Ishikawa (cell line): ENCODE results near the gene WDR11.

Experiments
- CEBPB ChIP-seq: IDR thresholded peaks from 2 replicates; pipeline ENCODE4 v1.6.1; 2012
- CREB1 ChIP-seq: IDR thresholded peaks from 2 replicates; pipeline ENCODE4 v1.6.1; 2012; ENCODE audit warnings: low read depth
- EGR1 ChIP-seq: IDR thresholded peaks from 2 replicates; pipeline ENCODE4 v1.6.1; 2012
- EP300 ChIP-seq: IDR thresholded peaks from 2 replicates; pipeline ENCODE4 v1.6.1; 2012; ENCODE audit warnings: borderline replicate concordance
- FOXM1 ChIP-seq: IDR thresholded peaks from 2 replicates; pipeline ENCODE4 v1.6.1; 2012; ENCODE audit warnings: low read depth, borderline replicate concordance
- MAX ChIP-seq: IDR thresholded peaks from 2 replicates; pipeline ENCODE4 v1.6.1; 2012
- NFIC ChIP-seq: IDR thresholded peaks from 2 replicates; pipeline ENCODE4 v1.6.1; 2012
- RAD21 ChIP-seq: IDR thresholded peaks from 2 replicates; pipeline ENCODE4 v1.6.1; 2012; ENCODE audit warnings: low read depth
- REST ChIP-seq: IDR thresholded peaks from 2 replicates; pipeline ENCODE4 v1.6.1; 2012; ENCODE audit warnings: low read depth, mild to moderate bottlenecking
- TAF1 ChIP-seq: IDR thresholded peaks from 2 replicates; pipeline ENCODE4 v1.6.1; 2012; ENCODE audit warnings: low read depth, mild to moderate bottlenecking
- TCF12 ChIP-seq: IDR thresholded peaks from 2 replicates; pipeline ENCODE4 v1.6.1; 2012; ENCODE audit warnings: low read depth
- TEAD4 ChIP-seq: IDR thresholded peaks from 2 replicates; pipeline ENCODE4 v1.6.1; 2012
- USF1 ChIP-seq: IDR thresholded peaks from 2 replicates; pipeline ENCODE4 v1.6.1; 2012
- YY1 ChIP-seq: IDR thresholded peaks from 2 replicates; pipeline ENCODE4 v1.6.1; 2012; ENCODE audit warnings: low read depth
- ZBTB7A ChIP-seq: IDR thresholded peaks from 2 replicates; pipeline ENCODE4 v1.6.1; 2012; ENCODE audit warnings: low read depth

WDR11 gene

GRCh38 chr10:120945182-120945581 is 94.0 kb downstream of the WDR11 start:
- TF ChIP-seq RAD21 (no peak), CEBPB (no peak), ZBTB7A (0 out of 2 replicates have a peak, but pooled peaks have one; percentile 41)

- TF ChIP-seq EP300 (no peak), TEAD4 (no peak), ZBTB7A (no peak), NFIC (no peak), USF1 (no peak), RAD21 (no peak), TCF12 (no peak), FOXM1 (no peak), TAF1 (no peak), REST (no peak), CEBPB (no peak)
Measured at GRCh38 chr10:120945801-120946302, 94.7 kb downstream of the WDR11 start.

DNA sequence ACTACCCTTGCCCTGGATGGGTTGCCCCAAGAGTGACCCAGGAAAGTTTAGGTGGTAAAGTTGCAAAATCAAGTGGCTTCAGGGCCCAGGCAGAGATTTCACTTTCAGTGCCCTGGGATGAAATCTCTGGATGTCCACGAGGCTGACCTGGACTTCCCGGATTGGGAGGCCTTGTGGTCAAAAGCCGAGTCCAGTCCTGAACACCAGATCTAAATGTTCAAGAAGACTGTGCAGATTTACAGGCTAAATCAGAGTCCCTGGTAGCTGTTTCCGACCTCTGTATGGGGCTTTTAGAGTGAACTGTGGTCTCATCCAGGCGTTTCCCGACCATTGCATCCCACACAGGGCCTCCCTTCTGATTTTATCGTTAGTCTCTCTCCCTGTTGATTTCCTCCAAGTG is 95.3 kb downstream of the WDR11 start:
- TF ChIP-seq MAX (no peak), YY1 (no peak)

DNA sequence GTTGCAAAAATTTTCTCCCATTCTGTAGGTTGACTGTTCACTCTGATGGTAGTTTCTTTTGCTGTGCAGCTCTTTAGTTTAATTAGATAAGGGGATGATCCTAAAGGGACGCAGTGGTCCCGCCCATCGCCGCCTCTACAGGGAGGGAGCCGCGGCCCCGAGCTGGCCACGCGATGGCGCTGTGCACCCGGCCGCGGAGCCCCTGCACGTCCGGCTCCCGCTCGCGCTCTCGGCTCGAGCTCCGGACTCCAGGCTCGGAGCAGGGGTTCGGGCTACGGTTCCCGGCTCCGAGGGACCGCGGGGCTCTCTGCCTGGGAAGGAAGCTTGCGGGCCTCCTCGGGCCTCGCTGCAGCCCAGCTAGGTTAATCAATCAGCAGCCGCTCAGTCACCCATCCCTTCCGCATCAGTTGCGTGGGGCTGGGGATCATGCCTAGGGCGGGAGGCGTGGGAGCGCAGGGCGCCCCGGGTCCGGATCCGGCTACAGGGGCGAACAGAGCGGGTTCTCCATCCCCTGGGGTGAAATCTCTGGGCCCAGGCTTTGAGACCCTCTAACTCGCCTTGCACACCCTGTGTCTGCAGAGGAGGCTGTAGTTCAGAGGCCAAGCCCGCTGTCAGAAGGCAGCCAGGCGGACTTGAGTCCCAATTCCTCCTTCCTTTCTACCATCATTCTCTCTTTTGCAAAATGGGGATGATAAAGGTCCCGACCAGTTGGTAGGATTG is 97.9 kb downstream of the WDR11 start:
- TF ChIP-seq REST (no peak), EP300 (no peak), MAX (no peak), TAF1 (no peak), USF1 (no peak), NFIC (no peak), EGR1 (no peak), RAD21 (no peak), CEBPB (no peak)

DNA sequence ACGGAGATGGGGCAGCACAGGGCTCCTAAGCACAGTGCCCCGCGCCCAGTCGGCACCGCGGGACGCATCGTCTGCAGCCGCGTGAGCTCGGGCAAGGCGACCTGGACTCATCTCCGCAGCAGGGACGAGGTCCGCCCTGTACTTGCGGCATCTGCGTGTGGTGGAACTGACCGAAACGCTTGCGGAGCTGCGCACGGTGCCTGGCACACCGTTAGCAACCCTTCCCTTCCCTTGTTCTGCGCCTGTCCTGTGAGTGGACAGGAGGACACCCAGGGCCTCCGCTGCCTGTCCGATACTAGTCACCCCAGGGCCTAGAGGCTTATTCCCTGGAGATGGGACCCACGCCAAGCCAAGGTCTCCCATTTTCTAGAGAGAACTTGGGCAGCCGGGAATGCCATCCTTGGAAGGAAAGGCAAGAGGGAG is 98.5 kb downstream of the WDR11 start:
- no peak for TF ChIP-seq TAF1
- TF ChIP-seq CEBPB: no peak
- no peak for TF ChIP-seq RAD21
- no peak for TF ChIP-seq REST
- TF ChIP-seq ZBTB7A: no peak
- no peak for TF ChIP-seq CREB1
- TF ChIP-seq YY1: no peak
- no peak for TF ChIP-seq USF1
- no peak for TF ChIP-seq NFIC
- TF ChIP-seq EGR1: no peak
- TF ChIP-seq TEAD4: no peak
- TF ChIP-seq FOXM1: no peak
- TF ChIP-seq TCF12: no peak
- no peak for TF ChIP-seq EP300
- no peak for TF ChIP-seq MAX
